Omental fat pad (tissue), 4 donors: ENCODE measurements around the gene VEGFB. TPM values are rescaled to one million over a fixed set of nuclear protein-coding genes. Genes with fewer than 3 reads are reported as not detected.

Experiments
- ATAC-seq: fragments of 150-250 bp; one replicate; pipeline ENCODE4 v1.9.1; 2016; ENCODE audit warnings: mild to moderate bottlenecking, moderate library complexity; ENCODE audit not compliant: low FRiP score
- DNase-seq: peaks from one replicate; pipeline ENCODE4 v3.0.0-alpha.2; 2019; ENCODE audit warnings: low spot score
- total RNA-seq, 4 donors: library from RNA; depleted of rRNA; stranded (reverse); fragments of >200 nt; gene quantifications; one replicate each; pipeline ENCODE4 v1.1.0, GENCODE V29; 2016
- TF ChIP-seq, protein P1 (sequence below), 3 donors: fragments of 450-650 bp; IDR thresholded peaks; one replicate each; pipeline ENCODE4 v1.5.1; 2016 to 2017; ENCODE audit warnings: antibody characterized with exemption in 3 of 3, mild to moderate bottlenecking in 3 of 3, moderate library complexity in 2 of 3

VEGFB gene
- total RNA-seq, 4 donors from 2014 or later, result 89.2 to 172 (median 149) TPM

DNA sequence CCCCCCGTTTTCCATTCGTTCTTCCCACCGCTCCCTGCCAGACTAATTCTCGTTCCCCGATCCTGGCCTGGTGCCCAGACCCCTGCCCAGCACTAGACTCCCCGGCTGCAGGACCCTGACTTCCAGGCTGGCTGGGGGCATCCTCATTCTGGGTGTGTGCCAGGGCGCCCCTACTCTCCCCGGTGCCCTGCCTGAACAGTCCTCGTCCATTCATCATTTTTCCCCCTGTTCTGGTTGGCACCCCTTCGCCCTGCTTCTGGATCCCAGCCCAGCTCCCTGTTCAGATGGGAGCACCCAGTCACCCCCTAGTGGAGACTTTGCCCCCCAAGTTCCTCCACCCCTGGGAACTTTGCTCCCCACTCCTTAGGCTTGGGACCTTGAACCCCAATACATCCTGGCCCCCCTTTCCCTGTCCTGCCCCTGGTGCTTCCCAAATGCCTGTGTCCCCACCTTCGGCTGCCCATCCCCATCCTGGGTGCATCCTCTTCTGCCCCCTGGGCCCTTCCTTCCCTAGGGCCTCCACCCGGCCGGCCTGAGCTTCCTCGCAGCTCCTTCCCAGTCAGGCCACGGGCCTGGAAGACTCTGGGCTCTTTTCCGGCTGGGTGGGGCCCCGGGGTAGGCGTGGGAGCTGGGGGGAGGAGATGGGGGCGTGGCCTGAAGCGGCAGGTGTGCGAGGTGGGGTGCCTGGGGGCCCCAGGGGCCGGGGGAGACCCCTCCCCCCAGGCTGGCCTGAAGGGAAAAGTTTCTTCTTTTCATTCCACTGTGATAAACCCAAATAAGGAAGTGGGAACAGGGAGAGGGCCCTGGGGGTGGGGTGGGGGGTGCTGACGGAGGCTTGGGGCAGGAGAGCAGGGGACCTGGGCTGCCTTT lies 17.9 kb downstream of the VEGFB start:
- DNase-seq (no peak), ATAC-seq (no peak)
- TF ChIP-seq, protein P1, sequence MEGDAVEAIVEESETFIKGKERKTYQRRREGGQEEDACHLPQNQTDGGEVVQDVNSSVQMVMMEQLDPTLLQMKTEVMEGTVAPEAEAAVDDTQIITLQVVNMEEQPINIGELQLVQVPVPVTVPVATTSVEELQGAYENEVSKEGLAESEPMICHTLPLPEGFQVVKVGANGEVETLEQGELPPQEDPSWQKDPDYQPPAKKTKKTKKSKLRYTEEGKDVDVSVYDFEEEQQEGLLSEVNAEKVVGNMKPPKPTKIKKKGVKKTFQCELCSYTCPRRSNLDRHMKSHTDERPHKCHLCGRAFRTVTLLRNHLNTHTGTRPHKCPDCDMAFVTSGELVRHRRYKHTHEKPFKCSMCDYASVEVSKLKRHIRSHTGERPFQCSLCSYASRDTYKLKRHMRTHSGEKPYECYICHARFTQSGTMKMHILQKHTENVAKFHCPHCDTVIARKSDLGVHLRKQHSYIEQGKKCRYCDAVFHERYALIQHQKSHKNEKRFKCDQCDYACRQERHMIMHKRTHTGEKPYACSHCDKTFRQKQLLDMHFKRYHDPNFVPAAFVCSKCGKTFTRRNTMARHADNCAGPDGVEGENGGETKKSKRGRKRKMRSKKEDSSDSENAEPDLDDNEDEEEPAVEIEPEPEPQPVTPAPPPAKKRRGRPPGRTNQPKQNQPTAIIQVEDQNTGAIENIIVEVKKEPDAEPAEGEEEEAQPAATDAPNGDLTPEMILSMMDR (IDR thresholded peaks at IDR 0.05), result no peak

GRCh38 chr11:64253043-64253442 lies 18.7 kb downstream of the VEGFB start:
- no peak for DNase-seq
- TF ChIP-seq, protein P1 (IDR thresholded peaks at IDR 0.05), result no peak

DNA sequence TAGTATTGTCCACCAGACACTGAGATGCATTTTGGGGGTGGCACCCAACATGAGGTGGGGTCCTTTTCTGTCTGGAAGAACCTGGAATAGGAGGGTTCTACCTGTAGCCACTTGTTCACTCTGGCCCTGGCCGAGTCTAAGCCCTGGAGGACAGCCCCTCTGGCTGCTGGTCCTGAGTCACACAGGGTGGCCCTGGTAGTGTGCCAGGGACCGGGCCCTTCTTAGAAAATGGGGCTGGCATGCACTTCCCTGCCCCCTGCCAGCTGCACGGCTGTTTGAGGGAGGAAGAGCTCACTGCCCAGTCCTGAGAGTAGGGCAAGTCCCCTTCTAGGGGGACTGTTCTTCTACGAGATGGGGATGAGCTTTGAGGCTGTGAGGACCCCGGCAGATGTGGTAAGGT lies 19.1 kb downstream of the VEGFB start:
- TF ChIP-seq, protein P1 (IDR thresholded peaks at IDR 0.05), result no peak
- DNase-seq, result no peak
- no peak for ATAC-seq

More at GRCh38 chr11:64253043-64253442, 18.7 kb downstream of the VEGFB start:
- no peak for ATAC-seq

DNA sequence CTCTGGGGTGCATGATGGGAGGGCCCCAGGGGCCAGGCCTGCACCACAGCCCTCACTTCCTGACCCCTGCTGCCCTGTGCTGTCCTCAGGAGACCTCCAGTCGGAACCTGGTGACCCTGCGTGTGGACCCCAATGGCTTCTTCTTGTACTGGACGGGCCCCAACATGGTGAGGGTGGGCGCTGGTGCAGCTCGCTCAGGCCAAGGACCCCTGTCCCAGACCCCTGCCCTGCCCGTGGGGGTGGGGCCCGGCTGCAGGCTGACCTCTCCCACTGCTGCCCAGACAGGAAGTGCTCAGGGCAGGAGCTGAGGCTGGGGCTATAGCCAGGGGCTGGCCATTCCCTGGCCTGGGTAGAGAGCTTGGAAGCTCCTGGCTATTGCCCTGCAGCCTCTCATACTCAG lies 19.9 kb downstream of the VEGFB start:
- no peak for ATAC-seq
- no peak for DNase-seq

DNA sequence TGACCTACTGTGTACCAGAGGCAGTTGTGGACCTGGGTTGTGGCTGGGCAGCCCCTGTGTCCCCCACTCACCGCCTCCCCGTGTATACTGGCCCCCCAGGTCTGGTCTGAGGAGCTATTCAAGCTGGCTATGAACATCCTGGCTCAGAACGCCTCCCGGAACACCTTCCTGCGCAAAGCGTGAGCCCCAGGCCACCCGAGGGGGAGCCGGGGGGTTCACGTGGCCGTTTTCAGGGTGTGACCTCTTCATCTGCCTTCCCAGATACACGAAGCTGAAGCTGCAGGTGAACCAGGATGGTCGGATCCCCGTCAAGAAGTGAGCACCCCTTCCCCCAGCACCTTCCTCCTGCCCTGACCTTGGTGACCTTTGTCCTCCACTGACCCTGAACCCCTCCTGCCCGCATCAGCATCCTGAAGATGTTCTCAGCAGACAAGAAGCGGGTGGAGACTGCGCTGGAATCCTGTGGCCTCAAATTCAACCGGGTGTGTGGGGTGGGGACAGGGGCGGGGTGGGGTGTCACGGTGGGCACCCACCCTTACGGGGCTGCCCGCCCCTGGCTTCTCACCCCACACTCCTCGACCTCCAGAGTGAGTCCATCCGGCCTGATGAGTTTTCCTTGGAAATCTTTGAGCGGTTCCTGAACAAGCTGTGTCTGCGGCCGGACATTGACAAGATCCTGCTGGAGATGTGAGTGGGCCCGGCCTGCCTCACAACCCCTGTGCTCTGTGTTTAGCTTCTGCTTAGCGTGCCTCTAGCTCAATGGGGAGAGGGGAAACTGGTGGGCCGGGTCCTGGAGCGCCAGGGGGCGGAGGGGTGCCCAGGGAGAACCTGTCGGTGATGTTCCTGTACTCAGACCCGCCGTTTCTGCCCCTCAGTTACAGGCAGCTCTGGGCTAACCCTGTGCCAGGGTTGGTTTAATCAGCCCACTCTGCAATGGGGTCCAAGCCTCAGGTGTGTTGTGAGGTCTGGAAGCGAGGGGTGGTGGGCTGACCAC lies 21.0 kb downstream of the VEGFB start:
- DNase-seq (no peak), ATAC-seq (no peak)
- TF ChIP-seq, protein P1 (IDR thresholded peaks at IDR 0.05), result no peak

More for the DNA sequence above, 19.9 kb downstream of the VEGFB start:
- TF ChIP-seq, protein P1 (IDR thresholded peaks at IDR 0.05), result no peak

DNA sequence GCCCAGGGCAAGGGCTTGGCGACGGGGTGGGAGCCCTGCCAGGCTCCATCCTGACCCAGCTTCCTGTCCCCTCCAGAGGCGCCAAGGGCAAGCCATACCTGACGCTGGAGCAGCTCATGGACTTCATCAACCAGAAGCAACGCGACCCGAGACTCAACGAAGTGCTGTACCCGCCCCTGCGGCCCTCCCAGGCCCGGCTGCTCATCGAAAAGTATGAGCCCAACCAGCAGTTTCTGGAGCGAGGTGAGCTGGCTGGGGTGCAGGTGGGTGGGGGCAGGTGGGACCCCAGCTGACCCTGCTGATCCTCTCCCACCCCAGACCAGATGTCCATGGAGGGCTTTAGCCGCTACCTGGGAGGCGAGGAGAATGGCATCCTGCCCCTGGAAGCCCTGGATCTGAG lies 21.9 kb downstream of the VEGFB start:
- TF ChIP-seq, protein P1 (IDR thresholded peaks at IDR 0.05), result no peak
- ATAC-seq, result no peak
- DNase-seq, result no peak
